SK-N-SH (cell line): Measurements from ENCODE around the gene BGN. TPM values are rescaled to one million over a fixed set of nuclear protein-coding genes. Genes with fewer than 3 reads are reported as not detected.

Experiments used
- CTCF ChIA-PET: fragments of 300-600, 350-600 bp; formaldehyde crosslinking; extraction: SDS; loops from one replicate; lab custom pipeline; 2021; lab: Yijun Ruan, JAX
- POLR2A ChIA-PET: fragments of 350-600 bp; sonication (Branson Sonifier 250); formaldehyde crosslinking; extraction: SDS; loops from one replicate; lab custom pipeline; 2020; ENCODE audit warnings: antibody characterized with exemption, inconsistent platforms; lab: Yijun Ruan, JAX
- DNase-seq: peaks from one replicate; pipeline ENCODE4 v3.0.0; 2012
- H2AFZ ChIP-seq: fragments of 200-600 bp; sonication (generic); 2 replicates; pipeline ENCODE4 v1.8.1; 2016; ENCODE audit warnings: antibody characterized with exemption, mild to moderate bottlenecking, low read depth
- H3F3A ChIP-seq: fragments of 200-600 bp; sonication (generic); replicated peaks from 2 replicates; pipeline ENCODE3; 2016; ENCODE audit warnings: antibody characterized with exemption, mild to moderate bottlenecking; ENCODE audit not compliant: insufficient read depth
- H3K27ac ChIP-seq, 2 experiments: fragments of 200-500 bp in 1 of 2; fragments of 200-600 bp in 1 of 2; sonication (Bioruptor generic) in 1 of 2; sonication (generic), shearing (Covaris generic) in 1 of 2; 2 replicates each; pipeline versions ENCODE4 v1.5.1 to v1.6.1; 2014 to 2016; ENCODE audit warnings: low read depth in 2 of 2, inconsistent platforms in 1 of 2, low read length in 1 of 2, mild to moderate bottlenecking in 1 of 2, mixed read lengths in 1 of 2
- H3K27me3 ChIP-seq: fragments of 200-600 bp; sonication (generic), shearing (Covaris generic); 2 replicates; pipeline ENCODE4 v1.6.1; 2016; ENCODE audit warnings: mixed run types; ENCODE audit not compliant: insufficient read depth
- H3K36me3 ChIP-seq, 2 experiments: fragments of 200-500 bp in 1 of 2; fragments of 200-600 bp in 1 of 2; sonication (Bioruptor generic) in 1 of 2; sonication (generic) in 1 of 2; replicated peaks in 1 of 2; 2 replicates each; pipeline versions ENCODE3 to v1.5.1; 2014 to 2016; ENCODE audit warnings: low read length in 1 of 2, mild to moderate bottlenecking in 1 of 2; ENCODE audit not compliant: insufficient read depth in 2 of 2, control insufficient read depth in 1 of 2
- H3K4me1 ChIP-seq, 2 experiments: fragments of 200-500 bp in 1 of 2; fragments of 200-600 bp in 1 of 2; sonication (Bioruptor generic) in 1 of 2; sonication (generic), shearing (Covaris generic) in 1 of 2; 2 replicates each; pipeline versions ENCODE4 v1.5.1 to v1.6.1; 2014 to 2016; ENCODE audit warnings: low read depth in 1 of 2, low read length in 1 of 2, mixed run types in 1 of 2; ENCODE audit not compliant: insufficient read depth in 2 of 2, control insufficient read depth in 1 of 2
- H3K4me2 ChIP-seq: fragments of 200-600 bp; sonication (generic), shearing (Covaris generic); 2 replicates; pipeline ENCODE4 v1.6.1; 2017; ENCODE audit warnings: mixed run types
- H3K4me3 ChIP-seq, 2 experiments: fragments of 200-500 bp in 1 of 2; fragments of 200-600 bp in 1 of 2; sonication (Bioruptor generic) in 1 of 2; sonication (generic), shearing (Covaris generic) in 1 of 2; 2 replicates each; pipeline versions ENCODE4 v1.5.1 to v1.8.1; 2014 to 2016; ENCODE audit warnings: low read depth in 2 of 2, inconsistent platforms in 1 of 2, low read length in 1 of 2, mild to moderate bottlenecking in 1 of 2, mixed read lengths in 1 of 2, moderate library complexity in 1 of 2
- H3K79me2 ChIP-seq: fragments of 200-600 bp; sonication (generic); 2 replicates; pipeline ENCODE4 v1.8.1; 2017; ENCODE audit warnings: mild to moderate bottlenecking; ENCODE audit not compliant: insufficient read depth
- H3K9ac ChIP-seq: fragments of 200-600 bp; sonication (generic); 2 replicates; pipeline ENCODE4 v1.6.1; 2017; ENCODE audit warnings: mixed run types
- H3K9me2 ChIP-seq: fragments of 200-600 bp; sonication (generic); 2 replicates; pipeline ENCODE4 v1.6.1; 2017; ENCODE audit warnings: mixed run types
- H3K9me3 ChIP-seq: fragments of 200-600 bp; sonication (generic); 2 replicates; pipeline ENCODE4 v1.6.1; 2017; ENCODE audit warnings: mixed run types, mild to moderate bottlenecking, moderate library complexity
- H4K20me1 ChIP-seq: fragments of 200-600 bp; sonication (generic); 2 replicates; pipeline ENCODE4 v1.6.1; 2017; ENCODE audit warnings: mild to moderate bottlenecking, mixed run types; ENCODE audit not compliant: insufficient read depth
- CHD2 ChIP-seq: fragments of 150-350 bp; IDR thresholded peaks from 2 replicates; pipeline ENCODE4 v1.6.1; 2018; ENCODE audit warnings: low read length; ENCODE audit not compliant: partially characterized antibody
- CTCF ChIP-seq: fragments of 200-600 bp; sonication (generic); IDR thresholded peaks from 2 replicates; pipeline ENCODE4 v1.6.1; 2017; ENCODE audit warnings: antibody characterized with exemption, mild to moderate bottlenecking, moderate library complexity
- ELF1 ChIP-seq: IDR thresholded peaks from 2 replicates; pipeline ENCODE4 v1.4.0; 2012
- GABPA ChIP-seq: IDR thresholded peaks from 2 replicates; pipeline ENCODE4 v1.4.0; 2012; ENCODE audit warnings: low read depth, mild to moderate bottlenecking
- MAX ChIP-seq: IDR thresholded peaks from 2 replicates; pipeline ENCODE4 v1.4.0; 2012; ENCODE audit warnings: low read depth
- NFIC ChIP-seq: IDR thresholded peaks from 2 replicates; pipeline ENCODE4 v1.4.0; 2012; ENCODE audit warnings: borderline replicate concordance
- NRF1 ChIP-seq: IDR thresholded peaks from 2 replicates; pipeline ENCODE4 v1.6.1; 2012; ENCODE audit warnings: low read depth, mild to moderate bottlenecking, low read length
- RAD21 ChIP-seq: IDR thresholded peaks from 2 replicates; pipeline ENCODE4 v1.6.1; 2012; ENCODE audit warnings: mild to moderate bottlenecking, low read length
- REST ChIP-seq: IDR thresholded peaks from 2 replicates; pipeline ENCODE4 v1.6.1; 2012; ENCODE audit warnings: mild to moderate bottlenecking, low read depth, low read length, moderate library complexity
- SMC3 ChIP-seq: IDR thresholded peaks from 2 replicates; pipeline ENCODE4 v1.6.1; 2012; ENCODE audit warnings: low read depth, low read length, improper control_type of control experiment
- TCF12 ChIP-seq: IDR thresholded peaks from 2 replicates; pipeline ENCODE4 v1.4.0; 2012
- TEAD4 ChIP-seq: IDR thresholded peaks from 2 replicates; pipeline ENCODE4 v1.4.0; 2012; ENCODE audit warnings: mild to moderate bottlenecking, borderline replicate concordance; ENCODE audit not compliant: insufficient read depth
- ZBTB33 ChIP-seq: IDR thresholded peaks from 2 replicates; pipeline ENCODE4 v1.4.0; 2012; ENCODE audit warnings: low read depth, borderline replicate concordance
- WGBS: methylation state at CpG from one replicate; pipeline ENCODE4 v1.1.6; 2017; ENCODE audit warnings: low lambda C conversion rate; 5-methylcytosine and 5-hydroxymethylcytosine counted together
- polyA plus RNA-seq, 3 experiments: library from polyadenylated mRNA; depleted of rRNA; stranded (reverse); fragments of >200 nt; gene quantifications; 2 replicates each; pipeline ENCODE4 v1.2.3, GENCODE V29; 2012

The BGN gene
- polyA plus RNA-seq, 1 of the 3 experiments (the other 2 are of a cell fraction): 28.9 TPM

- no peaks in the 10 kb centered on the region for H3K27me3 ChIP-seq
- H3K4me2 ChIP-seq: no peak overlapping the region
- DNase-seq: no peak
- H3K4me1 ChIP-seq: peaks cover 0 to 19% of the 10 kb centered on the region in 2 experiments; a peak in 1 of 4 replicates
- no peaks in the 10 kb centered on the region for H3K9me3 ChIP-seq
- ChIA-PET CTCF (interaction anchor here (2.4 to 4.3 kb wide), 2 partner anchors 12 to 49 kb away, joined by 6 to 26 read pairs; partner anchors contain the start of gene HAUS7), POLR2A (no interaction called here)
- H3K79me2 ChIP-seq: no peaks in the 10 kb centered on the region
- WGBS: 49% methylated on average over 4 of the region's 4 CpGs
- H3K4me3 ChIP-seq: no peak overlapping the region
- H4K20me1 ChIP-seq: no peaks in the 10 kb centered on the region
- no peak overlapping the region for H3K27ac ChIP-seq
- no peaks in the 10 kb centered on the region for H3K9me2 ChIP-seq
- H3K36me3 ChIP-seq: peaks cover 0 to 3% of the 10 kb centered on the region in 2 experiments
- TF ChIP-seq MAX (no peak), GABPA (no peak), NRF1 (no peak), TEAD4 (no peak), RAD21 (no peak)
- peaks cover 3% of the 10 kb centered on the region for H3F3A ChIP-seq
- no peak overlapping the region for H2AFZ ChIP-seq
- H3K9ac ChIP-seq: no peak overlapping the region
These were observed 36.3 kb upstream of the BGN start for GRCh38 chrX:153458476-153458875.

- H4K20me1 ChIP-seq: no peaks in the 10 kb centered on the region
- TF ChIP-seq CHD2 (no peak), TCF12 (peak; percentile 20; the same call in 1 of the 2 replicates)
- TF ChIP-seq, all 33 proteins: peak for 1
- H3K4me1 ChIP-seq: peaks cover 0 to 19% of the 10 kb centered on the region in 2 experiments; a peak in 1 of 4 replicates
- WGBS: 70% methylated on average over 4 of the region's 4 CpGs
- H3F3A ChIP-seq: peaks cover 3% of the 10 kb centered on the region
- ChIA-PET CTCF (interaction anchor here (0.6 to 3.3 kb wide), 18 partner anchors 9 to 512 kb away, joined by 3 to 63 read pairs (median 6); partner anchors contain the start of genes HAUS7 and TREX2), POLR2A (no interaction called here)
- no peak overlapping the region for H3K27ac ChIP-seq
- no peak overlapping the region for H2AFZ ChIP-seq
- no peaks in the 10 kb centered on the region for H3K9me2 ChIP-seq
- H3K9ac ChIP-seq: no peak overlapping the region
- H3K27me3 ChIP-seq: no peaks in the 10 kb centered on the region; the same call in 1 of the 2 replicates
- H3K36me3 ChIP-seq: peaks cover 0 to 7% of the 10 kb centered on the region in 2 experiments
- H3K9me3 ChIP-seq: no peaks in the 10 kb centered on the region
- no peak overlapping the region for H3K4me2 ChIP-seq
- no peak for DNase-seq
- no peak overlapping the region for H3K4me3 ChIP-seq
- no peaks in the 10 kb centered on the region for H3K79me2 ChIP-seq
These were observed 34.8 kb upstream of the BGN start for GRCh38 chrX:153459986-153460385.

- WGBS: 13% methylated on average over 7 of the region's 7 CpGs
- POLR2A ChIA-PET: interaction anchor here (1.0 kb wide), 1 partner anchor 47 kb away, joined by 3 read pairs; no protein-coding TSS in a partner anchor
- peak; percentile 83 for DNase-seq
- TF ChIP-seq ZBTB33 (no peak), ELF1 (no peak), REST (no peak), SMC3 (peak; percentile 79), CTCF (peak; percentile 86), NRF1 (no peak), NFIC (no peak), RAD21 (peak; percentile 58), GABPA (no peak)
- TF ChIP-seq, all 33 proteins: peak for 3
- no peaks in the 10 kb centered on the region for H3K9me2 ChIP-seq
- H3K9me3 ChIP-seq: no peaks in the 10 kb centered on the region
- H2AFZ ChIP-seq: no peak overlapping the region
- CTCF ChIA-PET: interaction anchor here (0.6 to 3.3 kb wide), 41 partner anchors 8 to 546 kb away, joined by 3 to 63 read pairs (median 4); partner anchors contain the start of genes BGN, HAUS7 and TREX2
- no peaks in the 10 kb centered on the region for H3K79me2 ChIP-seq
- H3K27me3 ChIP-seq: no peaks in the 10 kb centered on the region; the same call in 1 of the 2 replicates
- H3K4me3 ChIP-seq: no peak overlapping the region
- no peak overlapping the region for H3K27ac ChIP-seq
- peaks cover 3% of the 10 kb centered on the region for H3F3A ChIP-seq
- H3K36me3 ChIP-seq: peaks cover 0 to 6% of the 10 kb centered on the region in 2 experiments
- no peak overlapping the region for H3K9ac ChIP-seq
- peaks cover 0 to 14% of the 10 kb centered on the region in 2 experiments; a peak in 1 of 4 replicates for H3K4me1 ChIP-seq
- H4K20me1 ChIP-seq: no peaks in the 10 kb centered on the region
- no peak overlapping the region for H3K4me2 ChIP-seq
These were observed 34.0 kb upstream of the BGN start for GRCh38 chrX:153460826-153461225.
